Mucosa of descending colon (tissue), 3 donors: ENCODE results near the gene MCCD1. TPM values are rescaled to one million over a fixed set of nuclear protein-coding genes. Genes with fewer than 3 reads are reported as not detected.
"Not testable (repeated sequence)": the region's sequence is repeated elsewhere in the genome, so short reads cannot be mapped to it uniquely, and the experiment has no call there.

Experiments used
- ATAC-seq: fragments of 200-7000 bp; cut with Tn5 transposase; one replicate; pipeline ENCODE4 v1.9.1; 2020; ENCODE audit warnings: mild to moderate bottlenecking, moderate library complexity
- DNase-seq, 3 donors: peaks; one replicate each; pipeline ENCODE4 v3.0.0-alpha.2; 2020
- H3K36me3 ChIP-seq: fragments of 200-600 bp; one replicate; pipeline ENCODE4 v1.8.0; 2021; ENCODE audit warnings: low read depth, mild to moderate bottlenecking
- H3K4me1 ChIP-seq: fragments of 200-600 bp; one replicate; pipeline ENCODE4 v1.8.0; 2021; ENCODE audit warnings: low read depth, mild to moderate bottlenecking
- H3K4me3 ChIP-seq: fragments of 200-600 bp; one replicate; pipeline ENCODE4 v1.8.0; 2021; ENCODE audit warnings: mild to moderate bottlenecking
- H3K9me3 ChIP-seq: fragments of 200-600 bp; one replicate; pipeline ENCODE4 v1.8.0; 2021; ENCODE audit warnings: mild to moderate bottlenecking
- CTCF ChIP-seq: fragments of 200-600 bp; IDR thresholded peaks from one replicate; pipeline ENCODE4 v1.8.0; 2022; ENCODE audit warnings: antibody characterized with exemption, mild to moderate bottlenecking
- intact Hi-C, 2 donors: fragments of 100-400 bp; cut with DNase I in 1 of 2; cut with micrococcal nuclease in 1 of 2; formaldehyde crosslinking; loops; one replicate each; pipeline versions ENCODE4 v1.11.0 to v1.11.1; 2022; cut with DNase I, micrococcal nuclease
- total RNA-seq, 3 donors: library from RNA; stranded (reverse); fragmentation: NEBNext Ultra II Directional in 2 of 3; extraction: Animal tissue kit (Norgen Biotek cat#: 25700) in 2 of 3; gene quantifications; one replicate each; pipeline versions ENCODE4 v1.2.1 to v1.2.4, GENCODE V29; 2021 to 2023
- donor health status: DM: no; HTN: no; CAD: no; lungs with moderate emphysema.
- donor health status: DM: no; HTN: no; CAD: no.
- donor health status: DM: no; HTN: yes; CAD: no.

The MCCD1 gene
- total RNA-seq, 3 donors from 2014 or later: not detected

GRCh38 chr6:31547727-31548543 is 19.2 kb downstream of the MCCD1 start:
- H3K4me3 ChIP-seq: no peak overlapping the region
- peaks cover 15% of the 10 kb centered on the region for H3K4me1 ChIP-seq
- peak in 2 of 3 donors; percentile 52 to 69 for DNase-seq
- no peak for TF ChIP-seq CTCF
- no peaks in the 10 kb centered on the region for H3K9me3 ChIP-seq
- H3K36me3 ChIP-seq: no peaks in the 10 kb centered on the region
- intact Hi-C loops: loop anchor here (5.0 kb wide), 2 partner anchors 44 to 49 kb away; partner anchors contain the start of gene NCR3 (in 1 of the 2)
- no peak for ATAC-seq

- ATAC-seq (no peak), DNase-seq (no peak)
- intact Hi-C loops: loop anchor here (5.0 kb wide), 2 partner anchors 44 to 49 kb away; partner anchors contain the start of gene NCR3 (in 1 of the 2)
- H3K4me1 ChIP-seq: peaks cover 12% of the 10 kb centered on the region
- H3K4me3 ChIP-seq: no peak overlapping the region
- no peaks in the 10 kb centered on the region for H3K9me3 ChIP-seq
- no peaks in the 10 kb centered on the region for H3K36me3 ChIP-seq
- no peak for TF ChIP-seq CTCF
Observed at GRCh38 chr6:31548544-31548873, 19.7 kb downstream of the MCCD1 start.

GRCh38 chr6:31551371-31551770 is 22.6 kb downstream of the MCCD1 start:
- H3K4me1 ChIP-seq: peaks cover 12% of the 10 kb centered on the region
- H3K9me3 ChIP-seq, H3K36me3 ChIP-seq, H3K4me3 ChIP-seq, intact Hi-C loops: not testable (repeated sequence)
- TF ChIP-seq CTCF: peak; percentile 17
- ATAC-seq: peak; percentile 17
- DNase-seq: peak in 2 of 3 donors; percentile 64 to 65

GRCh38 chr6:31556307-31556706 is 27.5 kb downstream of the MCCD1 start:
- Histone ChIP-seq H3K9me3 (no peaks in the 10 kb centered on the region), H3K4me3 (no peak overlapping the region), H3K36me3 (peaks cover 4% of the 10 kb centered on the region), H3K4me1 (peaks cover 3% of the 10 kb centered on the region)
- intact Hi-C loops: no loop called here
- no peak for TF ChIP-seq CTCF
- DNase-seq (no peak), ATAC-seq (no peak)

GRCh38 chr6:31557443-31558317 is 28.9 kb downstream of the MCCD1 start:
- no peak for DNase-seq
- H3K36me3 ChIP-seq: peaks cover 4% of the 10 kb centered on the region
- peaks cover 3% of the 10 kb centered on the region for H3K4me1 ChIP-seq
- no peaks in the 10 kb centered on the region for H3K9me3 ChIP-seq
- no peak for TF ChIP-seq CTCF
- no peak for ATAC-seq
- intact Hi-C loops: no loop called here
- no peak overlapping the region for H3K4me3 ChIP-seq
